Astrocyte (in vitro differentiated cells and primary cell): ENCODE measurements around the gene VCL. TPM values are rescaled to one million over a fixed set of nuclear protein-coding genes. Genes with fewer than 3 reads are reported as not detected.
"Not testable (repeated sequence)": the region's sequence is repeated elsewhere in the genome, so short reads cannot be mapped to it uniquely, and the experiment has no call there.

ENCODE experiments used
- DNase-seq: peaks from one replicate; pipeline ENCODE4 v3.0.0-alpha.2; 2010; ENCODE audit warnings: low read depth
- FAIRE-seq: peaks from 2 replicates; lab custom pipeline; 2011; peaks lifted over from hg19 to GRCh38; lab: Jason Lieb, UNC
- H2AFZ ChIP-seq: 2 replicates; pipeline ENCODE4 v1.6.0; 2012; ENCODE audit warnings: low read depth, low read length, inconsistent platforms
- H3K27ac ChIP-seq: 2 replicates; pipeline ENCODE4 v1.5.1; 2011; ENCODE audit warnings: low read depth, low read length, inconsistent platforms
- H3K27me3 ChIP-seq: 2 replicates; pipeline ENCODE4 v1.6.0; 2011; ENCODE audit warnings: low read length, inconsistent platforms; ENCODE audit not compliant: insufficient read depth
- H3K36me3 ChIP-seq: 2 replicates; pipeline ENCODE4 v1.5.1; 2011; ENCODE audit warnings: low read length, inconsistent platforms; ENCODE audit not compliant: insufficient read depth
- H3K4me1 ChIP-seq: 2 replicates; pipeline ENCODE4 v1.5.1; 2011; ENCODE audit warnings: low read length, inconsistent platforms; ENCODE audit not compliant: insufficient read depth
- H3K4me2 ChIP-seq: 2 replicates; pipeline ENCODE4 v1.6.0; 2012; ENCODE audit warnings: low read length, inconsistent platforms
- H3K4me3 ChIP-seq: 2 replicates; pipeline ENCODE4 v1.5.1; 2011; ENCODE audit warnings: low read depth, mild to moderate bottlenecking, low read length, inconsistent platforms; ENCODE audit not compliant: insufficient read depth
- H3K79me2 ChIP-seq: 2 replicates; pipeline ENCODE4 v1.6.0; 2012; ENCODE audit warnings: mild to moderate bottlenecking, low read length, inconsistent platforms; ENCODE audit not compliant: insufficient read depth
- H3K9ac ChIP-seq: 2 replicates; pipeline ENCODE4 v1.6.0; 2012; ENCODE audit warnings: mild to moderate bottlenecking, low read length, inconsistent platforms
- H3K9me3 ChIP-seq: 2 replicates; pipeline ENCODE4 v1.5.1; 2012; ENCODE audit warnings: low read depth, mild to moderate bottlenecking, low read length, inconsistent platforms; ENCODE audit not compliant: insufficient read depth
- H4K20me1 ChIP-seq: 2 replicates; pipeline ENCODE4 v1.6.0; 2012; ENCODE audit warnings: low read length, inconsistent platforms; ENCODE audit not compliant: insufficient read depth
- H3K27ac Mint-ChIP-seq: one replicate; pipeline ENCODE4 v1.8.0; 2021; ENCODE audit warnings: mild to moderate bottlenecking, mixed read lengths; ENCODE audit not compliant: unreplicated experiment
- H3K27me3 Mint-ChIP-seq: one replicate; pipeline ENCODE4 v1.8.0; 2021; ENCODE audit warnings: low read depth, mixed read lengths; ENCODE audit not compliant: unreplicated experiment
- H3K36me3 Mint-ChIP-seq: one replicate; pipeline ENCODE4 v1.8.0; 2021; ENCODE audit warnings: low read depth, mixed read lengths; ENCODE audit not compliant: unreplicated experiment
- H3K4me1 Mint-ChIP-seq: one replicate; pipeline ENCODE4 v1.8.0; 2021; ENCODE audit warnings: low read depth, mixed read lengths; ENCODE audit not compliant: unreplicated experiment
- H3K4me3 Mint-ChIP-seq: one replicate; pipeline ENCODE4 v1.8.0; 2021; ENCODE audit warnings: mild to moderate bottlenecking, moderate library complexity, mixed read lengths; ENCODE audit not compliant: unreplicated experiment
- H3K9me3 Mint-ChIP-seq: one replicate; pipeline ENCODE4 v1.8.0; 2021; ENCODE audit warnings: mild to moderate bottlenecking, mixed read lengths; ENCODE audit not compliant: unreplicated experiment
- CTCF ChIP-seq: IDR thresholded peaks from 2 replicates; pipeline ENCODE4 v1.5.1; 2011; ENCODE audit warnings: low read depth, mild to moderate bottlenecking, inconsistent platforms, low read length, moderate library complexity; ENCODE audit not compliant: insufficient read depth
- EZH2 ChIP-seq: IDR thresholded peaks from 2 replicates; pipeline ENCODE4 v1.6.1; 2012; ENCODE audit warnings: mild to moderate bottlenecking, low read length, inconsistent platforms; ENCODE audit not compliant: insufficient read depth
- total RNA-seq: library from RNA; stranded (reverse); gene quantifications from 2 replicates; pipeline ENCODE4 v1.2.1, GENCODE V29; 2021

VCL gene
- total RNA-seq, 1 donor from 2014 or later = 474 TPM

DNA sequence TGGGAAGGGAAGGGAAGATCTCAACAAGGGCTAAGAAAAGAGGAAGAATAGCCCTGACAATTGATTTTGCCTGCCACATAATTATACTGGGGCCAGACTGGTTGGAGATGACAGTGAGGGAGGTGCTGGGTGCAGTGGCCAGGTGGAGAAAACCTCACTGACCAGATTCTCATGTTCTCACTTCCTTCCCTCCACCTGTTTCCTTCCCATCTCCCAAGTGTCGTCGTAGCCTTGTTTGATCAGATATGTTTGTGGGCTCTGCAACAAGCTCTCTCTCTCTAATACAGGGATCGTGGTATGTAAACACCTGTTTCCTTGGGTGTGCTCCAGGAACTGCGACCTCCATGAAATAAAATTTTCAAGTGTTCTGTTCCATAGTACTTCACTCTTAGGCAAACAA, 60.2 kb downstream of the VCL start:
- H3K27me3 ChIP-seq = no peaks in the 10 kb centered on the region
- peaks cover 20% of the 10 kb centered on the region for H3K4me1 ChIP-seq
- peaks cover 7% of the 10 kb centered on the region for H3K36me3 ChIP-seq
- no peak for FAIRE-seq
- H3K4me3 ChIP-seq = no peak overlapping the region
- H2AFZ ChIP-seq = no peak overlapping the region
- DNase-seq = no peak
- peaks cover 100% of the 10 kb centered on the region for H3K79me2 ChIP-seq
- H3K4me3 Mint-ChIP-seq = no peak overlapping the region
- H3K4me2 ChIP-seq = no peak overlapping the region
- peaks cover 3% of the 10 kb centered on the region for H3K9me3 ChIP-seq
- peaks cover 13% of the 10 kb centered on the region for H3K36me3 Mint-ChIP-seq
- peaks cover under 1% of the 10 kb centered on the region for H3K9me3 Mint-ChIP-seq
- H3K9ac ChIP-seq = no peak overlapping the region
- H3K27me3 Mint-ChIP-seq = no peaks in the 10 kb centered on the region
- no peak overlapping the region for H3K27ac ChIP-seq
- H3K27ac Mint-ChIP-seq = peak overlapping the region; percentile 91
- TF ChIP-seq CTCF (no peak), EZH2 (no peak)
- H4K20me1 ChIP-seq = peaks cover 98% of the 10 kb centered on the region
- peaks cover 33% of the 10 kb centered on the region for H3K4me1 Mint-ChIP-seq

DNA sequence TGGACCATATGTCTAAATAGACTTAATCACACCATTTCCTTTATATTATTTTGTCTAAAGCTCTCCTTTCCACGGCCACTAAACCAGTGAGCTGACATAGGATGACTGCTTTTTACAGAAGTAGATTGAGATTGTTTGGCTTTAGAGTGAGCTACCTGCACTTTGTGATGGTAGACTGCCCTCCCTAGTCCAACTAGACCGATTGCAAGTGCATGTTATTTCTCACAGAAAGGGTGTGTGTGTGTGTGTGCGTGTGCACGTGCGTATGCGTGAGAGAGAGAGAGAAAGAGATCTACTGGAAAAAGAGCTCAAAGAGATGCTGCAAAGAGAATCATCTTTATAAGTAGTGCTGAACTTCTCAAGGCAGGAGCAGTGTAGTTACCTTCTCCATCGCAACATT, 60.7 kb downstream of the VCL start:
- no peak overlapping the region for H3K4me2 ChIP-seq
- Mint-ChIP-seq H3K27ac (peak overlapping the region; percentile 10), H3K27me3 (no peaks in the 10 kb centered on the region), H3K4me1 (peaks cover 33% of the 10 kb centered on the region), H3K4me3 (no peak overlapping the region), H3K9me3 (peaks cover 4% of the 10 kb centered on the region), H3K36me3 (peaks cover 18% of the 10 kb centered on the region)
- FAIRE-seq (no peak), DNase-seq (peak; percentile 18)
- peaks cover 3% of the 10 kb centered on the region for H3K9me3 ChIP-seq
- peaks cover 98% of the 10 kb centered on the region for H4K20me1 ChIP-seq
- no peak for TF ChIP-seq EZH2
- no peak for TF ChIP-seq CTCF
- no peaks in the 10 kb centered on the region for H3K27me3 ChIP-seq
- H3K27ac ChIP-seq = no peak overlapping the region
- no peak overlapping the region for H2AFZ ChIP-seq
- H3K79me2 ChIP-seq = peaks cover 100% of the 10 kb centered on the region
- H3K4me1 ChIP-seq = peaks cover 21% of the 10 kb centered on the region
- H3K9ac ChIP-seq = no peak overlapping the region
- H3K36me3 ChIP-seq = peaks cover 11% of the 10 kb centered on the region
- no peak overlapping the region for H3K4me3 ChIP-seq

DNA sequence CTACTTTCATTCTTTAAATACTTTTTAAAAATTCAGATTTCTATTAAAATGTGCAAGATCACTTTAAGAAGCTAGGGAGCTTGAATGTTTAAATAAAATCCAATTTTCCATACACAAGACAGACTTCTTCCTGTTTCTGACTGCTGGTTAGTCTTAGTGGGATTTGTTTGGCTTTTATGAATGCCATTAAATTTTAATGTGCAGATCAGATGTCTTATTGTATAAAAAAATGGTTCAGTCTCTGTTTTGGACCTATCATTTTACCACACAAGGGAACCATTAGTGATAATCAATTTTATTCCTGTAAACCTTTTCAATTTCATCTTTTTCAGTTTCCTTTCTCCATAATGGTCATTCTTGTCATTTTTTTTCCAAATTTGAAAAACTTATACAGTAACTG, 63.2 kb downstream of the VCL start:
- DNase-seq = no peak
- Histone ChIP-seq H3K36me3 (peaks cover 30% of the 10 kb centered on the region), H3K79me2 (peaks cover 98% of the 10 kb centered on the region), H3K9ac (no peak overlapping the region), H3K9me3 (peaks cover 3% of the 10 kb centered on the region), H3K27me3 (no peaks in the 10 kb centered on the region), H2AFZ (no peak overlapping the region), H3K4me1 (peaks cover 12% of the 10 kb centered on the region), H3K27ac (no peak overlapping the region), H3K4me3 (no peak overlapping the region), H4K20me1 (peaks cover 94% of the 10 kb centered on the region), H3K4me2 (no peak overlapping the region)
- Mint-ChIP-seq H3K27me3 (no peaks in the 10 kb centered on the region), H3K36me3 (peaks cover 30% of the 10 kb centered on the region), H3K9me3 (peaks cover 4% of the 10 kb centered on the region), H3K4me3 (no peak overlapping the region), H3K4me1 (peaks cover 23% of the 10 kb centered on the region), H3K27ac (no peak overlapping the region)
- no peak for FAIRE-seq
- TF ChIP-seq CTCF = no peak
- no peak for TF ChIP-seq EZH2

- FAIRE-seq, H3K27ac ChIP-seq, H3K4me2 ChIP-seq, H3K4me3 Mint-ChIP-seq, H3K9ac ChIP-seq, H3K9me3 ChIP-seq, H3K4me1 ChIP-seq, H3K9me3 Mint-ChIP-seq, H3K4me3 ChIP-seq, H3K27me3 Mint-ChIP-seq, H3K27me3 ChIP-seq, H3K27ac Mint-ChIP-seq, H2AFZ ChIP-seq, DNase-seq: not testable (repeated sequence)
- H4K20me1 ChIP-seq = peaks cover 90% of the 10 kb centered on the region
- peaks cover 98% of the 10 kb centered on the region for H3K79me2 ChIP-seq
- Mint-ChIP-seq H3K4me1 (peaks cover 17% of the 10 kb centered on the region), H3K36me3 (peaks cover 32% of the 10 kb centered on the region)
- peaks cover 33% of the 10 kb centered on the region for H3K36me3 ChIP-seq
Observed at GRCh38 chr10:74061978-74062377, 64.1 kb downstream of the VCL start.
